Endodermal cell (in vitro differentiated cells): ENCODE measurements around the gene RASAL2. TPM values are rescaled to one million over a fixed set of nuclear protein-coding genes. Genes with fewer than 3 reads are reported as not detected.
"Not testable (repeated sequence)": the region's sequence is repeated elsewhere in the genome, so short reads cannot be mapped to it uniquely, and the experiment has no call there.

Source experiments
- DNase-seq: peaks from one replicate; pipeline ENCODE4 v3.0.0-alpha.2; 2017
- H3K27ac ChIP-seq: 2 replicates; pipeline ENCODE4 v1.5.1; 2013; ENCODE audit warnings: mild to moderate bottlenecking, low read depth, low read length, moderate library complexity
- H3K27me3 ChIP-seq: 2 replicates; pipeline ENCODE4 v1.6.1; 2013; ENCODE audit warnings: mild to moderate bottlenecking, low read length, moderate library complexity; ENCODE audit not compliant: insufficient read depth, control insufficient read depth, poor library complexity, severe bottlenecking
- H3K36me3 ChIP-seq: 2 replicates; pipeline ENCODE4 v1.7.0; 2013; ENCODE audit warnings: mild to moderate bottlenecking, low read length, moderate library complexity; ENCODE audit not compliant: control insufficient read depth, insufficient read depth
- H3K4me1 ChIP-seq: one replicate; pipeline ENCODE4 v1.7.0; 2013; ENCODE audit warnings: low read length; ENCODE audit not compliant: control insufficient read depth, insufficient read depth
- H3K4me3 ChIP-seq: 2 replicates; pipeline ENCODE4 v1.5.1; 2013; ENCODE audit warnings: mild to moderate bottlenecking, low read length, moderate library complexity
- H3K9ac ChIP-seq: 2 replicates; pipeline ENCODE4 v1.6.1; 2013; ENCODE audit warnings: mild to moderate bottlenecking, low read length, moderate library complexity; ENCODE audit not compliant: poor library complexity, severe bottlenecking; ENCODE audit errors: extremely low read depth
- H3K9me3 ChIP-seq: 2 replicates; pipeline ENCODE4 v1.6.1; 2013; ENCODE audit warnings: mild to moderate bottlenecking, low read length, moderate library complexity; ENCODE audit not compliant: control insufficient read depth
- H3K27ac Mint-ChIP-seq: 2 replicates; pipeline ENCODE4 v1.8.0; 2020; ENCODE audit warnings: mixed read lengths
- H3K27me3 Mint-ChIP-seq: 2 replicates; pipeline ENCODE4 v1.8.0; 2021; ENCODE audit warnings: mild to moderate bottlenecking, mixed read lengths; ENCODE audit not compliant: insufficient read depth
- H3K36me3 Mint-ChIP-seq: 2 replicates; pipeline ENCODE4 v1.8.0; 2020; ENCODE audit warnings: low read depth, mixed read lengths
- H3K4me1 Mint-ChIP-seq: 2 replicates; pipeline ENCODE4 v1.8.0; 2020; ENCODE audit warnings: mixed read lengths
- H3K4me3 Mint-ChIP-seq: 2 replicates; pipeline ENCODE4 v1.8.0; 2020; ENCODE audit warnings: mild to moderate bottlenecking, moderate library complexity, mixed read lengths
- H3K9me3 Mint-ChIP-seq: 2 replicates; pipeline ENCODE4 v1.8.0; 2020; ENCODE audit warnings: mild to moderate bottlenecking, mixed read lengths
- CTCF ChIP-seq: fragments of 200-600 bp; sonication (generic); conservative IDR thresholded peaks from 2 replicates; pipeline ENCODE4 v1.5.0; 2021; ENCODE audit warnings: antibody characterized with exemption, mild to moderate bottlenecking
- WGBS, 2 experiments: methylation state at CpG; one replicate each; pipeline versions ENCODE4 v1.1.5 to v1.1.7; 2013; ENCODE audit warnings: missing lambda C conversion rate in 2 of 2, mixed read lengths in 1 of 2; ENCODE audit not compliant: insufficient coverage in 1 of 2, insufficient read length in 1 of 2; 5-methylcytosine and 5-hydroxymethylcytosine counted together
- total RNA-seq, 2 donors: library from RNA; stranded (reverse); fragmentation: NEBNext Ultra II Directional in 1 of 2; extraction: Animal tissue kit (Norgen Biotek cat#: 25700) in 1 of 2; gene quantifications; 2 replicates in 1 of 2; 3 replicates in 1 of 2; pipeline ENCODE4 v1.2.1, GENCODE V29; 2021

The RASAL2 gene
- total RNA-seq, 2 donors from 2014 or later = 21.8 to 22.1 TPM

- no peak for TF ChIP-seq CTCF
- no peak overlapping the region for H3K9ac ChIP-seq
- H3K27ac ChIP-seq = no peak overlapping the region
- H3K4me3 ChIP-seq = no peak overlapping the region
- peak overlapping the region; percentile 40 for H3K27ac Mint-ChIP-seq
- peaks cover 3% of the 10 kb centered on the region for H3K4me1 ChIP-seq
- H3K4me1 Mint-ChIP-seq = peaks cover 20% of the 10 kb centered on the region
- H3K27me3 Mint-ChIP-seq = no peaks in the 10 kb centered on the region
- H3K9me3 ChIP-seq = no peaks in the 10 kb centered on the region
- H3K36me3 ChIP-seq = no peaks in the 10 kb centered on the region
- H3K36me3 Mint-ChIP-seq = no peaks in the 10 kb centered on the region
- no peaks in the 10 kb centered on the region for H3K9me3 Mint-ChIP-seq
- 63 to 71% methylated on average over 3 to 6 of the region's 6 CpGs for WGBS, 2 experiments
- DNase-seq = peak; percentile 44
- H3K4me3 Mint-ChIP-seq = no peak overlapping the region
- H3K27me3 ChIP-seq = no peaks in the 10 kb centered on the region
These were observed 294.7 kb downstream of the RASAL2 start for GRCh38 chr1:178388418-178389145.

GRCh38 chr1:178389441-178389840, 295.5 kb downstream of the RASAL2 start:
- Mint-ChIP-seq H3K4me3 (no peak overlapping the region), H3K36me3 (no peaks in the 10 kb centered on the region), H3K27me3 (no peaks in the 10 kb centered on the region), H3K4me1 (peaks cover 20% of the 10 kb centered on the region), H3K9me3 (no peaks in the 10 kb centered on the region), H3K27ac (no peak overlapping the region)
- Histone ChIP-seq H3K27ac (no peak overlapping the region), H3K9me3 (no peaks in the 10 kb centered on the region), H3K4me3 (no peak overlapping the region), H3K9ac (no peak overlapping the region), H3K36me3 (no peaks in the 10 kb centered on the region), H3K27me3 (no peaks in the 10 kb centered on the region), H3K4me1 (peaks cover 3% of the 10 kb centered on the region)
- no peak for DNase-seq
- no peak for TF ChIP-seq CTCF

GRCh38 chr1:178390280-178390679, 296.4 kb downstream of the RASAL2 start:
- H3K36me3 ChIP-seq, H3K27ac ChIP-seq, H3K27ac Mint-ChIP-seq, H3K4me3 ChIP-seq, H3K36me3 Mint-ChIP-seq, H3K27me3 Mint-ChIP-seq, DNase-seq, H3K27me3 ChIP-seq, H3K4me1 ChIP-seq, H3K9me3 Mint-ChIP-seq, H3K9me3 ChIP-seq, H3K4me3 Mint-ChIP-seq, H3K9ac ChIP-seq: not testable (repeated sequence)
- H3K4me1 Mint-ChIP-seq = peaks cover 20% of the 10 kb centered on the region
- 80 to 97% methylated on average over 3 to 7 of the region's 8 CpGs for WGBS, 2 experiments

GRCh38 chr1:178393370-178393769, 299.5 kb downstream of the RASAL2 start:
- no peak overlapping the region for H3K4me3 ChIP-seq

More at GRCh38 chr1:178393370-178393769, 299.5 kb downstream of the RASAL2 start:
- 87 to 96% methylated on average over 5 to 10 of the region's 10 CpGs for WGBS, 2 experiments
- no peaks in the 10 kb centered on the region for H3K36me3 Mint-ChIP-seq
- H3K9ac ChIP-seq = no peak overlapping the region
- no peak overlapping the region for H3K27ac Mint-ChIP-seq
- no peak overlapping the region for H3K4me3 Mint-ChIP-seq
- H3K9me3 Mint-ChIP-seq = no peaks in the 10 kb centered on the region
- no peak for TF ChIP-seq CTCF
- peaks cover 13% of the 10 kb centered on the region for H3K4me1 Mint-ChIP-seq
- H3K27me3 ChIP-seq = no peaks in the 10 kb centered on the region
- H3K9me3 ChIP-seq = no peaks in the 10 kb centered on the region
- peaks cover 3% of the 10 kb centered on the region for H3K4me1 ChIP-seq
- H3K27ac ChIP-seq = no peak overlapping the region
- DNase-seq = peak; percentile 41
- H3K27me3 Mint-ChIP-seq = no peaks in the 10 kb centered on the region
- no peaks in the 10 kb centered on the region for H3K36me3 ChIP-seq
